Measurements from ENCODE around the gene SH3BGR. TPM values are rescaled to one million over a fixed set of nuclear protein-coding genes. Genes with fewer than 3 reads are reported as not detected.
"Not testable (repeated sequence)": the region's sequence is repeated elsewhere in the genome, so short reads cannot be mapped to it uniquely, and the experiment has no call there.

SH3BGR gene
- 100 to 1,000 TPM in 3 of 4 donors, 10 to 100 TPM in 1; 92.9 to 182 (median 149) TPM for total RNA-seq

DNA sequence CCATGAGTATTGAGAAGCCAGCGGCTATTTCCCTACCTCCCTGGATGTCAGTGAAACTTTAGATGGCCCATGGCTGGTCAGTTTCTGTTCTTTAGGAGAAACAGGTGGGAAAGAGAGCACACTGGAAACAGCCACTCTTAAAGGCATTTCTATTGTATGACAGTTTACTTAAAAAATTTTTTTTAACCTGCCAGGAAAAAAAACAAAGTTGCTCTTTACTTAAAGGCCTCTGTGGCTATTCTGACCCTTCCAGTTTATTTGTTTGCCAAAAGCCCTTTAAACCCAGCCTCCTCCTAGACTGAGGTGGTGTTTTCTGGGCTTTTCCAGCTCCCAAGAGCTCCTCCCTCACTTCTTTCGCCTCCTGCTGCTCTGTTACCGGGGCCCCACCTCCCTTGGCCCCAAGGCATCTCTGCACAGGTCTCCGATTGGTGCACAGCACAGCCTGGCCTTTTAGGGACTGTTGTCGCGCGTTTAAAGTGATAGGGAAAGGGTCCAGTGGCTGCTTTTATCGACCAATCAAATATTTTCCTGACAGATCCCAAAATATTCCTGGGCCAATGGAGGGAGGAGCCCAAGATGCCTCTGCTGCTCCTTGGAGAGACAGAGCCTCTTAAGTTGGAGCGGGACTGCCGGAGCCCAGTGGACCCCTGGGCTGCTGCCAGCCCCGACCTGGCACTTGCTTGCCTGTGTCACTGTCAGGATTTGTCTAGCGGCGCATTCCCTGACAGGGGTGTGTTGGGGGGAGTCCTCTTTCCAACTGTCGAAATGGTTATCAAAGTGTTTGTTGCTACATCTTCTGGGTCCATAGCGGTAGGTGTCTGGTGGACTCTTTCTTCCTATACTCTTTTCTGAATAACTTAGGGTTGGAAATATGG, at the start of gene SH3BGR:
Gene SH3BGR (plus strand): TSS at position 639 of the 875 bp plus-strand sequence. CDS start 127 bp downstream, at position 766.
- Histone ChIP-seq H3K27ac (peak within 1 kb of the TSS; percentile 88 to 95 (median 90)), H3K9me3 (no peaks in the 10 kb centered on the region), H3K27me3 (no peaks in the 10 kb centered on the region), H3K36me3 (no peaks in the 10 kb centered on the region), H3K4me3 (peak within 1 kb of the TSS; percentile 57 to 68 (median 64)), H3K4me1 (peaks cover 28 to 43% of the 10 kb centered on the region in 2 donors)
- TF ChIP-seq CTCF (IDR thresholded peaks at IDR 0.05 in 4 of 5, conservative IDR thresholded peaks at IDR 0.05 in 1 of 5) (no peak), POLR2A (IDR thresholded peaks at IDR 0.05) (peak; percentile 72 to 90)
- intact Hi-C loops (cut with DNase I; ENCODE audit: low total_unique reads) (loop anchor here (5.0 kb wide), 3 partner anchors 139 to 364 kb away; partner anchors contain the start of genes BRWD1 and PSMG1), in situ Hi-C loops (cut with MboI; ENCODE audit: low sequenced_read_pairs in 4 of 4) (no loop called here)
- peak; percentile 90 to 94 for DNase-seq
- peak; percentile 88 for ATAC-seq

DNA sequence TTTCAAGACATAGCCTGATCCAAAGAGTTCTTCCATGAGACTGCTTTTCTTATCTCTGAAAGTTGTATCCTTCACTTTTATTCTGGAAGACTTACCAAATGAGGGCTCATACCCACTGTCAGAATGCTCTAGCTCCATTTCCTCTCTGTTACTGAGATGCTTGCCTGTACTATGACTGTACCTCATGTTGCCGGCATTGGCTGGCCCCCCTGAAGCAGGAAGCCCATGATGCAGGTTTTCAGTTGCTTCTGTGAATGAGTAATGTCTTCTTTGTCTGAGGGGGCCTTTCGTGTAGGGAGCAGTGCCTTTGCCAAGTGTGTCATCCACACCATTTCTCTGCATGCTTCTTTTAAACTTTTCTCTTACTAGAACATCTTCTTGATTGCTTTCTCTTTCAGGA, 45.7 kb upstream of the SH3BGR start:
- Histone ChIP-seq H3K27ac (no peak overlapping the region), H3K36me3 (peaks cover 5 to 33% of the 10 kb centered on the region in 2 donors), H3K27me3 (no peaks in the 10 kb centered on the region), H3K9me3 (no peaks in the 10 kb centered on the region), H3K4me3 (no peak overlapping the region), H3K4me1 (no peaks in the 10 kb centered on the region)
- no peak for TF ChIP-seq CTCF (IDR thresholded peaks at IDR 0.05 in 4 of 5, conservative IDR thresholded peaks at IDR 0.05 in 1 of 5)
- TF ChIP-seq POLR2A (IDR thresholded peaks at IDR 0.05) = no peak
- ATAC-seq (no peak), DNase-seq (no peak)
- intact Hi-C loops (cut with DNase I; ENCODE audit: low total_unique reads) = no loop called here
- in situ Hi-C loops (cut with MboI; ENCODE audit: low sequenced_read_pairs in 4 of 4) = no loop called here

GRCh38 chr21:39419204-39419603, 32.6 kb upstream of the SH3BGR start:
- intact Hi-C loops (cut with DNase I; ENCODE audit: low total_unique reads); ATAC-seq; H3K27ac ChIP-seq; H3K27me3 ChIP-seq; H3K4me3 ChIP-seq; in situ Hi-C loops (cut with MboI; ENCODE audit: low sequenced_read_pairs in 4 of 4); H3K9me3 ChIP-seq; H3K36me3 ChIP-seq; DNase-seq; H3K4me1 ChIP-seq: not testable (repeated sequence)

DNA sequence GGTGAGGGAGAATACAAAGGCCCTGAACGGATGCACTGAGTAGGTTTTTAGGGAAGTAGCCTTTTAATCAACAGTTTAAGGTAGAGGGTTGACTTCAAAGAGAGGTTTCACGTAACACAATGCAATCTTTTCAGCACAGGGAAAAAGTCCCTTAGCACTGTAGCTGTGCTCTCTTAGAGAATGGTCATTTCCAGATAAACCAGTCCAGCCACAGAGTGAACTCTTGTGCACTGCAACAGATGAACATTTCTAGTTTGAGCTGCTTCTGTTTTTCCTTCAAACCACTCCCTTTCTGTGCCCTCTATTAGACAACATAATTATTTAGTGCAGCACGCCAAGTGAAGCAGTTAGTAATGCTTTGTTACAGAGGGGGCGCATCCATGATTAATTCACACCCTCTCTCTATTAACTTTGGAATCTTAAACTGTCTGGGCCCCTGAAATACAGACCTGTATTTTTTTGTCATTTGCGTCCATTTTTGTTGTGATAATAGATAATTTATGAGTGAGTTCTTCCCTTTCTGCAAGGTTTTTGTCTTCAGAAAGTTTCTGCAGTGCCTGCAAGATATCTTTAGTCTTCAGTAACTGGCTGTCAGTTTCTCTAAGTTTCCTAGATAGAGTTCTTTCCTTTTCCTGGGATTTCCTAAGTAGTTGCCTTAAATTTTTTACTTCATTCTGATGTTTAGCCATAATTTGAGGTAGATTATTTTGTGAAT, 29.1 kb upstream of the SH3BGR start:
- no peaks in the 10 kb centered on the region for H3K27me3 ChIP-seq
- DNase-seq (no peak), ATAC-seq (no peak)
- in situ Hi-C loops (cut with MboI; ENCODE audit: low sequenced_read_pairs in 4 of 4) = no loop called here
- TF ChIP-seq CTCF (IDR thresholded peaks at IDR 0.05 in 4 of 5, conservative IDR thresholded peaks at IDR 0.05 in 1 of 5) = no peak
- TF ChIP-seq POLR2A (IDR thresholded peaks at IDR 0.05) = no peak
- intact Hi-C loops (cut with DNase I; ENCODE audit: low total_unique reads) = no loop called here
- H3K4me1 ChIP-seq = no peaks in the 10 kb centered on the region
- no peaks in the 10 kb centered on the region for H3K9me3 ChIP-seq
- H3K27ac ChIP-seq = no peak overlapping the region
- no peaks in the 10 kb centered on the region for H3K36me3 ChIP-seq
- H3K4me3 ChIP-seq = no peak overlapping the region

DNA sequence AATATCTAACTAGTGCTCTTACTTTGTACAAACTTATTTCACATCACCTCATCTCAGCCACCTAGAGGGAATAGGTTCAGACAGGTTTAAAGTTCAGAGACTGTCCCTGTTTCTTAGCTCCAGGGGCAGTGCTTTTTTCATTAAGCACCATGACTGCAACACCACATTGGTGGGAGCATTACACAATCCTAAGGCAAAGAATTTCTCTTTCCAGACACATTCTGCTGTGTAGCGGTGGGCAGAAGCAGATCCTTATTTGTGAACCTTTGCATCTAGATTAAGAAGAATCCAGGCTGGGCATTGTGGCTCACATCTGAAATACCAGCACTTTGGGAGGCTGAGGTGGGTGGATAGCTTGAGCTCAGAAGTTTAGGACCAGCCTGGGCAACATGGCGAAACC, 22.3 kb upstream of the SH3BGR start:
- ATAC-seq = no peak
- no peaks in the 10 kb centered on the region for H3K4me1 ChIP-seq
- H3K27ac ChIP-seq = no peak overlapping the region
- no peaks in the 10 kb centered on the region for H3K36me3 ChIP-seq
- H3K9me3 ChIP-seq = no peaks in the 10 kb centered on the region
- no peak overlapping the region for H3K4me3 ChIP-seq
- in situ Hi-C loops (cut with MboI; ENCODE audit: low sequenced_read_pairs in 4 of 4) (no loop called here), intact Hi-C loops (cut with DNase I; ENCODE audit: low total_unique reads) (no loop called here)
- TF ChIP-seq CTCF (IDR thresholded peaks at IDR 0.05 in 4 of 5, conservative IDR thresholded peaks at IDR 0.05 in 1 of 5) = no peak
- no peak for TF ChIP-seq POLR2A (IDR thresholded peaks at IDR 0.05)
- no peaks in the 10 kb centered on the region for H3K27me3 ChIP-seq
- no peak for DNase-seq
